Karpas-422 (cell line): ENCODE results near the gene GTF2A2. TPM values are rescaled to one million over a fixed set of nuclear protein-coding genes. Genes with fewer than 3 reads are reported as not detected.
"Not testable (repeated sequence)": the region's sequence is repeated elsewhere in the genome, so short reads cannot be mapped to it uniquely, and the experiment has no call there.

Experiments used
- DNase-seq: peaks from one replicate; pipeline ENCODE4 v3.0.0-alpha.2; 2015
- H2AFZ ChIP-seq: fragments of 200-600 bp; sonication (generic); 2 replicates; pipeline ENCODE4 v1.6.1; 2014; ENCODE audit warnings: antibody characterized with exemption, low read length, mixed read lengths
- H3K27ac ChIP-seq: fragments of 200-600 bp; sonication (generic); 2 replicates; pipeline ENCODE4 v1.5.1; 2014; ENCODE audit warnings: mild to moderate bottlenecking, low read length, moderate library complexity
- H3K27me3 ChIP-seq: fragments of 200-600 bp; sonication (generic); 2 replicates; pipeline ENCODE4 v1.6.1; 2014; ENCODE audit warnings: low read length, mixed read lengths
- H3K36me3 ChIP-seq: fragments of 200-600 bp; sonication (generic); 2 replicates; pipeline ENCODE4 v1.6.1; 2014; ENCODE audit warnings: low read length, mixed read lengths; ENCODE audit not compliant: insufficient read depth
- H3K4me1 ChIP-seq: fragments of 200-600 bp; sonication (generic); 2 replicates; pipeline ENCODE4 v1.6.1; 2014; ENCODE audit warnings: mild to moderate bottlenecking, low read length, mixed read lengths
- H3K4me2 ChIP-seq: fragments of 200-600 bp; sonication (generic); 2 replicates; pipeline ENCODE4 v1.6.1; 2014; ENCODE audit warnings: low read length, low read depth, mild to moderate bottlenecking; ENCODE audit not compliant: poor library complexity, severe bottlenecking
- H3K4me3 ChIP-seq: fragments of 200-600 bp; sonication (generic); 2 replicates; pipeline ENCODE4 v1.5.1; 2014; ENCODE audit warnings: mild to moderate bottlenecking, antibody characterized with exemption, low read length, mixed read lengths
- H3K79me2 ChIP-seq: fragments of 200-600 bp; sonication (generic); 2 replicates; pipeline ENCODE4 v1.6.1; 2014; ENCODE audit warnings: mild to moderate bottlenecking, low read length, mixed read lengths
- H3K9ac ChIP-seq: fragments of 200-600 bp; sonication (generic); 2 replicates; pipeline ENCODE4 v1.6.0; 2014; ENCODE audit warnings: low read length
- H3K9me2 ChIP-seq: fragments of 200-600 bp; sonication (generic), shearing (Covaris generic); replicated peaks from 2 replicates; pipeline ENCODE4 v1.6.0; 2014; ENCODE audit warnings: mild to moderate bottlenecking, low read length, moderate library complexity; ENCODE audit not compliant: insufficient read depth
- H3K9me3 ChIP-seq: fragments of 300-700, 200-600 bp; sonication (generic); 2 replicates; pipeline ENCODE4 v1.6.1; 2014; ENCODE audit warnings: low read length, mixed read lengths
- H4K20me1 ChIP-seq: fragments of 200-600 bp; sonication (generic); 2 replicates; pipeline ENCODE4 v1.6.1; 2014; ENCODE audit warnings: mild to moderate bottlenecking, antibody characterized with exemption, low read length, low read depth; ENCODE audit not compliant: insufficient read depth
- total RNA-seq: library from RNA; depleted of rRNA; stranded (reverse); fragments of >200 nt; shearing (Covaris generic); gene quantifications from 2 replicates; pipeline ENCODE4 v1.2.3, GENCODE V29; 2014; ENCODE audit warnings: low replicate concordance

The GTF2A2 gene
- total RNA-seq, 1 experiment from 2014 or later = 140 TPM

GRCh38 chr15:59637507-59637906, 19.8 kb downstream of the GTF2A2 start:
- H3K4me1 ChIP-seq = not testable (repeated sequence)

GRCh38 chr15:59636184-59636583, 21.1 kb downstream of the GTF2A2 start:
- peaks cover 27% of the 10 kb centered on the region; the same call in 1 of the 2 replicates for H3K36me3 ChIP-seq
- H3K9me3 ChIP-seq = no peaks in the 10 kb centered on the region
- no peaks in the 10 kb centered on the region; the same call in 1 of the 2 replicates for H4K20me1 ChIP-seq
- H3K9me2 ChIP-seq = no peaks in the 10 kb centered on the region
- DNase-seq = no peak
- H3K9ac ChIP-seq = no peak overlapping the region
- H3K27ac ChIP-seq = no peak overlapping the region
- H2AFZ ChIP-seq = no peak overlapping the region
- no peak overlapping the region for H3K4me2 ChIP-seq
- H3K4me1 ChIP-seq = no peaks in the 10 kb centered on the region
- no peak overlapping the region for H3K4me3 ChIP-seq
- no peaks in the 10 kb centered on the region for H3K27me3 ChIP-seq
- no peaks in the 10 kb centered on the region for H3K79me2 ChIP-seq

More at GRCh38 chr15:59637507-59637906, 19.8 kb downstream of the GTF2A2 start:
- not testable (repeated sequence) for H4K20me1 ChIP-seq, H3K4me2 ChIP-seq, H3K9me3 ChIP-seq, H3K27me3 ChIP-seq, H3K27ac ChIP-seq, H3K9me2 ChIP-seq, H3K79me2 ChIP-seq, H3K4me3 ChIP-seq, DNase-seq, H3K9ac ChIP-seq, H2AFZ ChIP-seq
- peaks cover 39% of the 10 kb centered on the region; the same call in 1 of the 2 replicates for H3K36me3 ChIP-seq

- DNase-seq = peak; percentile 49
- H4K20me1 ChIP-seq = no peaks in the 10 kb centered on the region
- H3K4me3 ChIP-seq = no peak overlapping the region
- H3K9me2 ChIP-seq = no peaks in the 10 kb centered on the region
- H3K27me3 ChIP-seq = no peaks in the 10 kb centered on the region
- H3K9me3 ChIP-seq = no peaks in the 10 kb centered on the region
- H3K27ac ChIP-seq = no peak overlapping the region
- no peak overlapping the region for H2AFZ ChIP-seq
- H3K4me1 ChIP-seq = no peaks in the 10 kb centered on the region
- no peaks in the 10 kb centered on the region for H3K79me2 ChIP-seq
- H3K9ac ChIP-seq = no peak overlapping the region
- no peaks in the 10 kb centered on the region; the same call in 1 of the 2 replicates for H3K36me3 ChIP-seq
- no peak overlapping the region for H3K4me2 ChIP-seq
Measured at GRCh38 chr15:59632714-59633113, 24.6 kb downstream of the GTF2A2 start.

DNA sequence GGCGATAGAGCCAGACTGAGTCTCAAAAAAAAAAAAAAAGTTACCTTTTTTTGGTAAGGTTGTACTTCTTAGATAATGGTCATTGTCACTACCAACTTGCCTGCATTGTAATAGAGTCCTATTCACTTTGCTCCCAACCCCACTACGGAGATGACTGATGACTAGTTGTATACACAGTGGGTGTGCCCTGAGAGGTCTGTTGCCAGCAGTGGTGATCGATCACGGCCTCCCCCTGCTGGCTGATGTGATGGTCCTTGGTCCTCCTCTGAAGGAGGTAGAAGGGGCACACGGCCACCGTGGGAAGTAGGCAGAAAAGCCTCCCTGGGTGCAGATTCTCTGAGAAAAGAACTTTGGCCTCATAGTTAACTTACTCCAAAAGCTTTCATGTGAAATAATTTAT, 35.0 kb downstream of the GTF2A2 start:
- Histone ChIP-seq H3K4me3 (no peak overlapping the region), H3K79me2 (no peaks in the 10 kb centered on the region), H3K27me3 (no peaks in the 10 kb centered on the region), H3K36me3 (no peaks in the 10 kb centered on the region), H3K27ac (no peak overlapping the region), H3K9me2 (no peaks in the 10 kb centered on the region), H3K9ac (no peak overlapping the region), H3K9me3 (no peaks in the 10 kb centered on the region), H4K20me1 (no peaks in the 10 kb centered on the region), H3K4me1 (no peaks in the 10 kb centered on the region), H2AFZ (no peak overlapping the region), H3K4me2 (no peak overlapping the region)
- peak; percentile 76 for DNase-seq

GRCh38 chr15:59618406-59618805, 38.9 kb downstream of the GTF2A2 start:
- H3K9me3 ChIP-seq = no peaks in the 10 kb centered on the region
- no peak for DNase-seq
- no peak overlapping the region for H3K4me3 ChIP-seq
- no peaks in the 10 kb centered on the region for H3K36me3 ChIP-seq
- no peaks in the 10 kb centered on the region for H3K79me2 ChIP-seq
- no peaks in the 10 kb centered on the region for H3K27me3 ChIP-seq
- H3K27ac ChIP-seq = no peak overlapping the region
- H3K9ac ChIP-seq = no peak overlapping the region
- H3K9me2 ChIP-seq = no peaks in the 10 kb centered on the region
- no peaks in the 10 kb centered on the region for H4K20me1 ChIP-seq
- H2AFZ ChIP-seq = no peak overlapping the region
- H3K4me1 ChIP-seq = peaks cover 7% of the 10 kb centered on the region; the same call in 1 of the 2 replicates
- H3K4me2 ChIP-seq = no peak overlapping the region

- no peak overlapping the region for H3K9ac ChIP-seq
- no peaks in the 10 kb centered on the region for H3K9me3 ChIP-seq
- no peaks in the 10 kb centered on the region for H3K27me3 ChIP-seq
- no peak overlapping the region for H3K4me2 ChIP-seq
- H3K79me2 ChIP-seq = no peaks in the 10 kb centered on the region
- no peak overlapping the region for H3K4me3 ChIP-seq
- peak overlapping the region; percentile 54; the same call in 1 of the 2 replicates for H2AFZ ChIP-seq
- no peaks in the 10 kb centered on the region for H3K36me3 ChIP-seq
- H3K4me1 ChIP-seq = peaks cover 7% of the 10 kb centered on the region; the same call in 1 of the 2 replicates
- H3K27ac ChIP-seq = no peak overlapping the region
- no peak for DNase-seq
- H3K9me2 ChIP-seq = no peaks in the 10 kb centered on the region
- H4K20me1 ChIP-seq = no peaks in the 10 kb centered on the region
Measured at GRCh38 chr15:59616379-59616778, 40.9 kb downstream of the GTF2A2 start.

GRCh38 chr15:59615661-59616060, 41.7 kb downstream of the GTF2A2 start:
- no peaks in the 10 kb centered on the region for H3K9me3 ChIP-seq
- no peak overlapping the region for H3K4me2 ChIP-seq
- peaks cover 7% of the 10 kb centered on the region; the same call in 1 of the 2 replicates for H3K4me1 ChIP-seq
- no peaks in the 10 kb centered on the region for H3K79me2 ChIP-seq
- DNase-seq = no peak
- H3K4me3 ChIP-seq = no peak overlapping the region
- no peaks in the 10 kb centered on the region for H3K36me3 ChIP-seq
- H3K27me3 ChIP-seq = no peaks in the 10 kb centered on the region
- no peak overlapping the region for H3K27ac ChIP-seq
- no peak overlapping the region for H2AFZ ChIP-seq
- H3K9me2 ChIP-seq = no peaks in the 10 kb centered on the region
- no peaks in the 10 kb centered on the region for H4K20me1 ChIP-seq
- H3K9ac ChIP-seq = no peak overlapping the region

DNA sequence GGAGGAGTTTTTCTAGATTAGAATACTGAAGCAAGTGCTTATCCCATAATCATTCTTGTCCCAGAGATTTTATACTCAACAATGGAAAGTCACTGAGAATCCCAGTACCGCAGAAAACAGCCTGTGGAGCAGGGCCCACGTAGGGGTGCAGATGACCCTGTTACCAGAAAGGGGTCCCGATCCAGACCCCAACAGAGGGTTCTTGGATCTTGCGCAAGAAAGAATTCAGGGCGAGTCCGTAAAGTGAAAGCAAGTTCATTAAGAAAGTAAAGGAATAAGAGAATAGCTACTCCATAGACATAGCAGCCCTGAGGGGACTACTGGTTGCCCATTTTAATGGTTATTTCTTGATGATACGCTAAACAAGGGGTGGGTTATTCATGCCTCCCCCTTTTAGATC, 43.2 kb downstream of the GTF2A2 start:
- H3K79me2 ChIP-seq = no peaks in the 10 kb centered on the region
- H4K20me1 ChIP-seq = no peaks in the 10 kb centered on the region
- no peaks in the 10 kb centered on the region for H3K9me2 ChIP-seq
- no peaks in the 10 kb centered on the region for H3K27me3 ChIP-seq
- H3K36me3 ChIP-seq = no peaks in the 10 kb centered on the region
- H2AFZ ChIP-seq = 0 out of 2 replicates have a peak overlapping the region, but pooled peaks have one; percentile 99
- H3K27ac ChIP-seq = no peak overlapping the region
- peaks cover 7% of the 10 kb centered on the region; the same call in 1 of the 2 replicates for H3K4me1 ChIP-seq
- no peak for DNase-seq
- H3K9ac ChIP-seq = no peak overlapping the region
- H3K9me3 ChIP-seq = no peaks in the 10 kb centered on the region
- H3K4me2 ChIP-seq = no peak overlapping the region
- H3K4me3 ChIP-seq = no peak overlapping the region
